ENCODE measurements around the gene NDUFB8. TPM values are rescaled to one million over a fixed set of nuclear protein-coding genes. Genes with fewer than 3 reads are reported as not detected.

Gene NDUFB8
- total RNA-seq, 5 donors from 2014 or later (not counting 1 experiment from before 2014, with no cell fraction given) = 138 to 175 (median 166) TPM

- H3K9me3 Mint-ChIP-seq = no peaks in the 10 kb centered on the region
- peaks cover 35 to 50% of the 10 kb centered on the region in 2 experiments for H3K4me1 ChIP-seq (ENCODE audit: control insufficient read depth in 1 of 2, extremely low read depth in 1 of 2, insufficient read depth in 2 of 2, low read length in 2 of 2)
- POLR2A ChIA-PET = interaction anchor here in 1 of 2 donors (0.5 kb wide), 1 partner anchor 76 kb away, joined by 10 read pairs; no protein-coding TSS in a partner anchor
- DNase-seq (no peak), ATAC-seq (replicated peaks in 1 of 4) (no peak)
- CTCF ChIA-PET = interaction anchor here (0.6 to 4.1 kb wide), 7 partner anchors 11 to 169 kb away, joined by 3 to 38 read pairs (median 3); no protein-coding TSS in a partner anchor
- peaks cover 59 to 66% (median 64%) of the 10 kb centered on the region in 3 donors for H3K4me1 Mint-ChIP-seq
- no peaks in the 10 kb centered on the region for H3K9me3 ChIP-seq
- H3K27ac Mint-ChIP-seq = peak overlapping the region in 1 of 2 donors; percentile 61
- peak overlapping the region in 1 of 3 donors; percentile 20 for H3K4me3 Mint-ChIP-seq
- peaks cover 40% of the 10 kb centered on the region for H3K36me3 Mint-ChIP-seq
- no peak overlapping the region for H3K4me3 ChIP-seq (ENCODE audit: control insufficient read depth in 1 of 2, extremely low read depth in 1 of 2, low read length in 1 of 2)
- 88% methylated on average over 5 of the region's 5 CpGs for WGBS (ENCODE audit: insufficient coverage)
- peaks cover 3 to 34% of the 10 kb centered on the region in 2 donors for H3K36me3 ChIP-seq (ENCODE audit: control insufficient read depth in 2 of 2, extremely low read depth in 1 of 2, insufficient read depth in 1 of 2, low read length in 1 of 2)
- H3K27me3 Mint-ChIP-seq = no peaks in the 10 kb centered on the region
- no peaks in the 10 kb centered on the region for H3K27me3 ChIP-seq (replicated peaks in 1 of 2; ENCODE audit: control insufficient read depth in 2 of 2, extremely low read depth in 1 of 2, insufficient read depth in 2 of 2, low read length in 1 of 2)
- H3K27ac ChIP-seq (ENCODE audit: low read length) = no peak overlapping the region
Observed at GRCh38 chr10:100507357-100507732, 22.3 kb downstream of the NDUFB8 start.

GRCh38 chr10:100506596-100507356, 22.9 kb downstream of the NDUFB8 start:
- Histone ChIP-seq H3K4me1 (ENCODE audit: control insufficient read depth in 1 of 2, extremely low read depth in 1 of 2, insufficient read depth in 2 of 2, low read length in 2 of 2) (peaks cover 29 to 46% of the 10 kb centered on the region in 2 experiments), H3K9me3 (no peaks in the 10 kb centered on the region), H3K4me3 (ENCODE audit: control insufficient read depth in 1 of 2, extremely low read depth in 1 of 2, low read length in 1 of 2) (no peak overlapping the region), H3K27ac (ENCODE audit: low read length) (no peak overlapping the region), H3K36me3 (ENCODE audit: control insufficient read depth in 2 of 2, extremely low read depth in 1 of 2, insufficient read depth in 1 of 2, low read length in 1 of 2) (peaks cover 3 to 40% of the 10 kb centered on the region in 2 donors), H3K27me3 (replicated peaks in 1 of 2; ENCODE audit: control insufficient read depth in 2 of 2, extremely low read depth in 1 of 2, insufficient read depth in 2 of 2, low read length in 1 of 2) (no peaks in the 10 kb centered on the region)
- Mint-ChIP-seq H3K9me3 (no peaks in the 10 kb centered on the region), H3K27ac (peak overlapping the region in 1 of 2 donors; percentile 61), H3K4me1 (peaks cover 54 to 60% (median 59%) of the 10 kb centered on the region in 3 donors), H3K27me3 (no peaks in the 10 kb centered on the region), H3K36me3 (peaks cover 44% of the 10 kb centered on the region), H3K4me3 (peak overlapping the region in 1 of 3 donors; percentile 20)
- no peak for ATAC-seq (replicated peaks in 1 of 4)
- POLR2A ChIA-PET = interaction anchor here in 1 of 2 donors (0.5 kb wide), 1 partner anchor 75 kb away, joined by 10 read pairs; no protein-coding TSS in a partner anchor
- DNase-seq = no peak
- CTCF ChIA-PET = interaction anchor here (0.6 to 4.1 kb wide), 6 partner anchors 12 to 168 kb away, joined by 3 to 38 read pairs (median 4); no protein-coding TSS in a partner anchor
- 100% methylated on average over 4 of the region's 5 CpGs for WGBS (ENCODE audit: insufficient coverage)

GRCh38 chr10:100505164-100505563, 24.5 kb downstream of the NDUFB8 start:
- Histone ChIP-seq H3K27me3 (replicated peaks in 1 of 2; ENCODE audit: control insufficient read depth in 2 of 2, extremely low read depth in 1 of 2, insufficient read depth in 2 of 2, low read length in 1 of 2) (no peaks in the 10 kb centered on the region), H3K4me3 (ENCODE audit: control insufficient read depth in 1 of 2, extremely low read depth in 1 of 2, low read length in 1 of 2) (no peak overlapping the region), H3K36me3 (ENCODE audit: control insufficient read depth in 2 of 2, extremely low read depth in 1 of 2, insufficient read depth in 1 of 2, low read length in 1 of 2) (peaks cover 6 to 51% of the 10 kb centered on the region in 2 donors), H3K27ac (ENCODE audit: low read length) (no peak overlapping the region), H3K9me3 (no peaks in the 10 kb centered on the region), H3K4me1 (ENCODE audit: control insufficient read depth in 1 of 2, extremely low read depth in 1 of 2, insufficient read depth in 2 of 2, low read length in 2 of 2) (peaks cover 15 to 31% of the 10 kb centered on the region in 2 experiments)
- WGBS (ENCODE audit: insufficient coverage) = no CpG with 5 or more reads among the region's 2 CpGs
- DNase-seq (no peak), ATAC-seq (replicated peaks in 1 of 4) (no peak)
- Mint-ChIP-seq H3K4me3 (no peak overlapping the region), H3K4me1 (peaks cover 38 to 44% (median 43%) of the 10 kb centered on the region in 3 donors), H3K27ac (no peak overlapping the region), H3K27me3 (no peaks in the 10 kb centered on the region), H3K9me3 (no peaks in the 10 kb centered on the region), H3K36me3 (peaks cover 51% of the 10 kb centered on the region)
- ChIA-PET POLR2A (no interaction called here), CTCF (interaction anchor here in 1 of 2 donors (2.0 kb wide), 1 partner anchor 14 kb away, joined by 7 read pairs; no protein-coding TSS in a partner anchor)

GRCh38 chr10:100504096-100504495, 25.6 kb downstream of the NDUFB8 start:
- CTCF ChIA-PET = interaction anchor here in 1 of 2 donors (0.6 to 2.0 kb wide), 2 partner anchors 15 to 30 kb away, joined by 5 to 7 read pairs; no protein-coding TSS in a partner anchor
- 93% methylated on average over 2 of the region's 5 CpGs for WGBS (ENCODE audit: insufficient coverage)
- Histone ChIP-seq H3K27me3 (replicated peaks in 1 of 2; ENCODE audit: control insufficient read depth in 2 of 2, extremely low read depth in 1 of 2, insufficient read depth in 2 of 2, low read length in 1 of 2) (no peaks in the 10 kb centered on the region), H3K27ac (ENCODE audit: low read length) (no peak overlapping the region), H3K4me3 (ENCODE audit: control insufficient read depth in 1 of 2, extremely low read depth in 1 of 2, low read length in 1 of 2) (no peak overlapping the region), H3K9me3 (no peaks in the 10 kb centered on the region), H3K4me1 (ENCODE audit: control insufficient read depth in 1 of 2, extremely low read depth in 1 of 2, insufficient read depth in 2 of 2, low read length in 2 of 2) (peaks cover 10 to 21% of the 10 kb centered on the region in 2 experiments), H3K36me3 (ENCODE audit: control insufficient read depth in 2 of 2, extremely low read depth in 1 of 2, insufficient read depth in 1 of 2, low read length in 1 of 2) (peaks cover 6 to 62% of the 10 kb centered on the region in 2 donors)
- no peak for DNase-seq
- Mint-ChIP-seq H3K27me3 (no peaks in the 10 kb centered on the region), H3K36me3 (peaks cover 62% of the 10 kb centered on the region), H3K4me3 (no peak overlapping the region), H3K27ac (no peak overlapping the region), H3K4me1 (peaks cover 27 to 35% (median 32%) of the 10 kb centered on the region in 3 donors), H3K9me3 (no peaks in the 10 kb centered on the region)
- no peak for ATAC-seq (replicated peaks in 1 of 4)
- POLR2A ChIA-PET = no interaction called here

- POLR2A ChIA-PET = interaction anchor here in 1 of 2 donors (0.7 kb wide), 1 partner anchor 166 kb away, joined by 4 read pairs; no protein-coding TSS in a partner anchor
- H3K27ac ChIP-seq (ENCODE audit: low read length) = no peak overlapping the region
- CTCF ChIA-PET = interaction anchor here in 1 of 2 donors (0.7 kb wide), 1 partner anchor 11 kb away, joined by 5 read pairs; no protein-coding TSS in a partner anchor
- H3K9me3 ChIP-seq = no peaks in the 10 kb centered on the region
- H3K4me3 ChIP-seq (ENCODE audit: control insufficient read depth in 1 of 2, extremely low read depth in 1 of 2, low read length in 1 of 2) = no peak overlapping the region
- peaks cover 6 to 68% of the 10 kb centered on the region in 2 donors for H3K36me3 ChIP-seq (ENCODE audit: control insufficient read depth in 2 of 2, extremely low read depth in 1 of 2, insufficient read depth in 1 of 2, low read length in 1 of 2)
- peaks cover 16 to 28% (median 21%) of the 10 kb centered on the region in 3 donors for H3K4me1 Mint-ChIP-seq
- no peak overlapping the region for H3K4me3 Mint-ChIP-seq
- no peaks in the 10 kb centered on the region for H3K9me3 Mint-ChIP-seq
- 100% methylated on average over 1 of the region's 1 CpG for WGBS (ENCODE audit: insufficient coverage)
- peaks cover 71% of the 10 kb centered on the region for H3K36me3 Mint-ChIP-seq
- H3K27me3 Mint-ChIP-seq = no peaks in the 10 kb centered on the region
- H3K27ac Mint-ChIP-seq = no peak overlapping the region
- no peak for DNase-seq
- peaks cover 4 to 15% of the 10 kb centered on the region in 2 experiments for H3K4me1 ChIP-seq (ENCODE audit: control insufficient read depth in 1 of 2, extremely low read depth in 1 of 2, insufficient read depth in 2 of 2, low read length in 2 of 2)
- H3K27me3 ChIP-seq (replicated peaks in 1 of 2; ENCODE audit: control insufficient read depth in 2 of 2, extremely low read depth in 1 of 2, insufficient read depth in 2 of 2, low read length in 1 of 2) = no peaks in the 10 kb centered on the region
- no peak for ATAC-seq (replicated peaks in 1 of 4)
Observed at GRCh38 chr10:100502926-100503494, 26.7 kb downstream of the NDUFB8 start.

DNA sequence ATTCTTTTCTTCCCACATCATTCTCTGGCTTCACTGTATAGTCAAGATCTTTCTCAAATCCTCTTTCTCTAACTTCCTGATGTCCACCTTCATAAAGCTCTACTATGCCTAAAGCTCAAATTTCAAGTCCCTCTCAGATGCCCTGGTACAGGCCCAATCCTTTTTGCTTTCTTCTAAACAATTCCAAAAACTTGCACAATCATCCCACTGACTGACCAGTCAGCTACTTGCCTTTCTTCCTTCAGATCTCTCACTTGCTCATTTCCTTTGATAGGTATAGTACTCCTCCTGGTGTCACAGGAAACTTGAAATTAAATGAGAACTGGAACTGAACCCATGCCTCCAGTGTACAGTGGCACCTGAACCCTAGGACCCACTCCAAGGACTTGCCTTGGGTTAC, 28.2 kb downstream of the NDUFB8 start:
- Histone ChIP-seq H3K27ac (ENCODE audit: low read length) (no peak overlapping the region), H3K4me3 (ENCODE audit: control insufficient read depth in 1 of 2, extremely low read depth in 1 of 2, low read length in 1 of 2) (no peak overlapping the region), H3K4me1 (ENCODE audit: control insufficient read depth in 1 of 2, extremely low read depth in 1 of 2, insufficient read depth in 2 of 2, low read length in 2 of 2) (peaks cover 0 to 7% of the 10 kb centered on the region in 2 experiments), H3K27me3 (replicated peaks in 1 of 2; ENCODE audit: control insufficient read depth in 2 of 2, extremely low read depth in 1 of 2, insufficient read depth in 2 of 2, low read length in 1 of 2) (no peaks in the 10 kb centered on the region), H3K9me3 (no peaks in the 10 kb centered on the region), H3K36me3 (ENCODE audit: control insufficient read depth in 2 of 2, extremely low read depth in 1 of 2, insufficient read depth in 1 of 2, low read length in 1 of 2) (peaks cover 10 to 70% of the 10 kb centered on the region in 2 donors)
- Mint-ChIP-seq H3K4me3 (no peak overlapping the region), H3K9me3 (no peaks in the 10 kb centered on the region), H3K36me3 (peaks cover 80% of the 10 kb centered on the region), H3K27me3 (no peaks in the 10 kb centered on the region), H3K4me1 (peaks cover 6 to 12% (median 7%) of the 10 kb centered on the region in 3 donors), H3K27ac (peak overlapping the region; percentile 6 to 7)
- ChIA-PET CTCF (no interaction called here), POLR2A (interaction anchor here in 1 of 2 donors (0.6 kb wide), 1 partner anchor 25 kb away, joined by 3 read pairs; no protein-coding TSS in a partner anchor)
- DNase-seq (no peak), ATAC-seq (replicated peaks in 1 of 4) (no peak)
